HG03045 (cell line): ENCODE results near the gene ACE2.

ENCODE experiments used
- ATAC-seq: cut with Tn5 transposase; IDR thresholded peaks from one replicate; pipeline ENCODE4 v1.9.1; 2021; ENCODE audit warnings: mild to moderate bottlenecking, moderate library complexity; ENCODE audit not compliant: unreplicated experiment

Gene ACE2

GRCh38 chrX:15512401-15512965 lies 88.3 kb downstream of the ACE2 start:
- ATAC-seq = no peak

- no peak for ATAC-seq
Observed at GRCh38 chrX:15511563-15511962, 89.2 kb downstream of the ACE2 start.
